ENCODE measurements around the gene DOCK1.

Gene DOCK1

GRCh38 chr10:126917375-126917774 is 12.1 kb downstream of the DOCK1 start:
- TF ChIP-seq, protein P1, sequence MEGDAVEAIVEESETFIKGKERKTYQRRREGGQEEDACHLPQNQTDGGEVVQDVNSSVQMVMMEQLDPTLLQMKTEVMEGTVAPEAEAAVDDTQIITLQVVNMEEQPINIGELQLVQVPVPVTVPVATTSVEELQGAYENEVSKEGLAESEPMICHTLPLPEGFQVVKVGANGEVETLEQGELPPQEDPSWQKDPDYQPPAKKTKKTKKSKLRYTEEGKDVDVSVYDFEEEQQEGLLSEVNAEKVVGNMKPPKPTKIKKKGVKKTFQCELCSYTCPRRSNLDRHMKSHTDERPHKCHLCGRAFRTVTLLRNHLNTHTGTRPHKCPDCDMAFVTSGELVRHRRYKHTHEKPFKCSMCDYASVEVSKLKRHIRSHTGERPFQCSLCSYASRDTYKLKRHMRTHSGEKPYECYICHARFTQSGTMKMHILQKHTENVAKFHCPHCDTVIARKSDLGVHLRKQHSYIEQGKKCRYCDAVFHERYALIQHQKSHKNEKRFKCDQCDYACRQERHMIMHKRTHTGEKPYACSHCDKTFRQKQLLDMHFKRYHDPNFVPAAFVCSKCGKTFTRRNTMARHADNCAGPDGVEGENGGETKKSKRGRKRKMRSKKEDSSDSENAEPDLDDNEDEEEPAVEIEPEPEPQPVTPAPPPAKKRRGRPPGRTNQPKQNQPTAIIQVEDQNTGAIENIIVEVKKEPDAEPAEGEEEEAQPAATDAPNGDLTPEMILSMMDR (IDR thresholded peaks at IDR 0.05; ENCODE audit: control insufficient read depth, insufficient read depth, low read depth, low read length, missing control alignments) = no peak
- no peak overlapping the region for H3K4me3 ChIP-seq (ENCODE audit: control insufficient read depth, low read depth, low read length)
- no peak for DNase-seq (ENCODE audit: low read depth)

DNA sequence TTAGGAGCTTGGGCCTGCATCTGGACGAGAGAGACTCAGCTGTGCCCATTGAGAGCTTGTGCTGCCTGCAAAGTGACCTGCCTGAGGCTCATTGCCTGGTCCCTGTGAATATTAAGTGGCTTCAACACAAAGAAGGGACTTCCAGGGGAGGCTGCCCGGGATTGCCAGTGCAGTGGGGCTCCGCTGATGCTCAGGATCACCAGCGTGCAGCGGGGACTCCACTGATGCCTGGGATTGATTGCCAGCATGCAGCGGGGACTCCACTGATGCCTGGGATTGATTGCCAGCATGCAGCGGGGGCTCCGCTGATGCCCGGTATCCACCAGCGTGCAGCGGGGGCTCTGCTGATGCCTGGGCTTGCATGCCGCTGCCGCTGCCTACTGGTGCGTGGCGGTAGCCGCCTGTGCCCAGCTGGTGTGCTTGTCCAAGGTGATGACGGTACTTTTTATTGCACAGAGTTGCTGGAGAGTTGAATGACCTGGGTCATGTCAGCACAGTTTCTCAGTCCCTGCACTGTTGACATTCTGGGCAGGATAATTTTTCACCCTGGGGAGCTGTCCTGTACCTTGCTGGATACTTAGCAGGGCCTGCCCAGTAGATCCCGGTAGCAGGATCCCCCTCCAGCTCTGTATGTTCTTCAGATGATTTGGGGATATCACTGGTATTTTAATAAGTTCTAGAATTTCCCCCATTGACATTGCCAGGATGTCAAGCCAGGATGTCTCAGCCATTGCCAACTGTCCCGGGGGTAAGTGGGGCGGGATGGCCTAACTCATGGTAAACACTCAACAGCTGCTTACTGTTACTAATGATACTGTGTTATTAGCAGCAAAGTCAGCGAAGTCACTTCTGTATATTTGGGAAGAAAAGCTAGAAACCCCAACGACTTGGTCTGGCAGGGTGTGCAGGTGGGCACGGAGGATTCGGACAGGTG is 13.0 kb downstream of the DOCK1 start:
- H3K4me3 ChIP-seq (ENCODE audit: control insufficient read depth, low read depth, low read length) = no peak overlapping the region
- TF ChIP-seq, protein P1 (IDR thresholded peaks at IDR 0.05; ENCODE audit: control insufficient read depth, insufficient read depth, low read depth, low read length, missing control alignments) = no peak

DNA sequence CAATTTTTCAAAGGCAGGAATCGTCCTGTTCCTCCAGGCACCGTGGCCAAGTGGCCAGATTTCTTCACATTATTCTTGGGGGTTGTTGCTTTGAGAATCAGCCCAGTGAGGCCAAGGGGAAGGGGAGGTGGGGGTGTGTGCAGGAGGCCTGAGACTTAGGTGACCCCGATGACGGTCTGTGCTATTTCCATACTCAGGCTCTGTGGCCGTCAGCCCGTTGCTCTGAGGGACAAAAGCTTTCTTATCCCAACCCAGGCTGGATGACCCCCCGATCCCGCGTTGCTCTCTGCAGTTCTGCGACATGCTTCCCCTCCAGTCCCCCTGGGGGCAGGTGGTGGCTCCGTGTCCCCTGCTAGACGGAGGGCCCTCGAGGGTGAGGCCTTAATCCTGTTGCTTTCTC is 14.2 kb downstream of the DOCK1 start:
- no peak overlapping the region for H3K4me3 ChIP-seq (ENCODE audit: control insufficient read depth, low read depth, low read length)
- DNase-seq (ENCODE audit: low read depth) = no peak
- TF ChIP-seq, protein P1 (IDR thresholded peaks at IDR 0.05; ENCODE audit: control insufficient read depth, insufficient read depth, low read depth, low read length, missing control alignments) = no peak

More for the DNA sequence above, 13.0 kb downstream of the DOCK1 start:
- DNase-seq (ENCODE audit: low read depth) = no peak

DNA sequence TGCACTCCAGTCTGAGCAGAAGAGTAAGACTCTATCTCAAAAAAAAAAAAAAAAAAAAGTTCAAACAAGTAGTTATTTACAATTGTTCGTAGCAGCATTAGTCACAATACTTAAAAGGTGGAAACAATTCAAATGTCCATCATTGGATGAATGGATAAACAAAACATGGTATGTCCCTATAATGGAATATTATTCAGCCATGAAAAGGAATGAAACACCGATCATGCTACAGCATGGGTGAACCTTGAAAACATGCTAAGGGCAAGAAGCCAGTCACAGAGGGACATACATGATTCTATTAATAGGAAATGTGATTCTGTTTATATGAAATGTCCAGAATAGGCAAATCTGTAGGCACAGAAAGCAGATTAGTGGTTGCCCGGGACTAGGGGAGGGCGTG is 15.9 kb downstream of the DOCK1 start:
- TF ChIP-seq, protein P1 (IDR thresholded peaks at IDR 0.05; ENCODE audit: control insufficient read depth, insufficient read depth, low read depth, low read length, missing control alignments) = no peak

DNA sequence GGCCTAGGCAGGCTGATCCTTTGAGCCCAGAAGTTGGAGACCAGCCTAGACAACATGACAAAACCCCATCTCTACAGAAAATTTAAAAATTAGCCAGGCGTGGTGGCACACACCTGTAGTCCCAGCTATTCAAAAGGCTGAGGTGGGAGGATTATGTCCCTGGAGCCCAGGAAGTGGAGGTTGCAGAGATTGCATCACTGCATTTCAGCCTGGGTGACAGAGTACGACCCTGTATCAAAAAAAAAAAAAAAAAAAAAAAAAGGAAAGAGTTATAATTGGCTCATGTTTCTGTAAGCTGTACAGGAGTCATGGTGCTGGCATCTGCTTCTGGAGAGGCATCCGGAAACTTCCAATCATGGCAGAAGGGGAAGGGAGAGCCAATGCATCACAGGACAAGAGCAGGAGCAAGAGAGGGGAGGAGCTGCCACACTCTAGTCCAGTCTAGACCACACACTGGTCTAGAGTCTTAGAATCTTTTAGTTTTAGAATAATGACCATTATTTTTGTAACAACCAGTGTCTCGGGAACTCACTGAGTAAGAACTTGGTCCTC is 16.8 kb downstream of the DOCK1 start:
- TF ChIP-seq, protein P1 (IDR thresholded peaks at IDR 0.05; ENCODE audit: control insufficient read depth, insufficient read depth, low read depth, low read length, missing control alignments) = no peak
- peak; percentile 59 for DNase-seq (ENCODE audit: low read depth)
- H3K4me3 ChIP-seq (ENCODE audit: control insufficient read depth, low read depth, low read length) = no peak overlapping the region

More for the DNA sequence above, 15.9 kb downstream of the DOCK1 start:
- H3K4me3 ChIP-seq (ENCODE audit: control insufficient read depth, low read depth, low read length) = no peak overlapping the region
- no peak for DNase-seq (ENCODE audit: low read depth)

DNA sequence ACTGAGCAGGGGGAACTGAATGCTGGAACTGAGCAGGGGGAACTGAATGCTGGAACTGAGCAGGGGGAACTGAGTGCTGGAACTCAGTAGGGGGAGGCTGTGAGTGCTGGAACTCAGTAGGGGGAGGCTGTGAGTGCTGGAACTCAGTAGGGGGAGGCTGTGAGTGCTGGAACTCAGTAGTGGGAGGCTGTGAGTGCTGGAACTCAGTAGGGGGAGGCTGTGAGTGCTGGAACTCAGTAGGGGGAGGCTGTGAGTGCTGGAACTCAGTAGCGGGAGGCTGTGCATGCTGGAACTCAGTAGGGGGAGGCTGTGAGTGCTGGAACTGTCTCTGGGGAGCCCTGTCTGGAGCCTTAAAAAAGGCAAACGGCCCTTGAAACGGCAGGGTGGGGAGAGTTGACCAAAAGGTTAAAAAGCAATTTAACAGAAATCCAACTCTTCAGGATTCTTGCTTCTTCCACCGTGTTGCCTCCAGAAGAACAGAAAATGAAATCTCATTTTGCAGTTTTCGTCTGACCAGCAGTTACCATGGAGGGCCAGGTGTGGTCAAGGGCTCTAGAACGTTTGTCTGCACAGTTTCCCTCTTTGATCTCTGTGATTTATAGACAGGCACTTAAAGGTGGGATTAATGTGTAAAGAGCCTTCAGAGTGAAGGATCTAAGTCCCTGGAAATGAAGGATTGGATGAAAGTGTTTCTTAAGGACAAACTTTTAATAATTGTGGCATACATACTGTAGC is 19.1 kb downstream of the DOCK1 start:
- TF ChIP-seq, protein P1 (IDR thresholded peaks at IDR 0.05; ENCODE audit: control insufficient read depth, insufficient read depth, low read depth, low read length, missing control alignments) = no peak
- H3K4me3 ChIP-seq (ENCODE audit: control insufficient read depth, low read depth, low read length) = no peak overlapping the region
- no peak for DNase-seq (ENCODE audit: low read depth)
